ENCODE results near the gene DRAP1.
"Not testable (repeated sequence)": the region's sequence is repeated elsewhere in the genome, so short reads cannot be mapped to it uniquely, and the experiment has no call there.

DRAP1 gene

DNA sequence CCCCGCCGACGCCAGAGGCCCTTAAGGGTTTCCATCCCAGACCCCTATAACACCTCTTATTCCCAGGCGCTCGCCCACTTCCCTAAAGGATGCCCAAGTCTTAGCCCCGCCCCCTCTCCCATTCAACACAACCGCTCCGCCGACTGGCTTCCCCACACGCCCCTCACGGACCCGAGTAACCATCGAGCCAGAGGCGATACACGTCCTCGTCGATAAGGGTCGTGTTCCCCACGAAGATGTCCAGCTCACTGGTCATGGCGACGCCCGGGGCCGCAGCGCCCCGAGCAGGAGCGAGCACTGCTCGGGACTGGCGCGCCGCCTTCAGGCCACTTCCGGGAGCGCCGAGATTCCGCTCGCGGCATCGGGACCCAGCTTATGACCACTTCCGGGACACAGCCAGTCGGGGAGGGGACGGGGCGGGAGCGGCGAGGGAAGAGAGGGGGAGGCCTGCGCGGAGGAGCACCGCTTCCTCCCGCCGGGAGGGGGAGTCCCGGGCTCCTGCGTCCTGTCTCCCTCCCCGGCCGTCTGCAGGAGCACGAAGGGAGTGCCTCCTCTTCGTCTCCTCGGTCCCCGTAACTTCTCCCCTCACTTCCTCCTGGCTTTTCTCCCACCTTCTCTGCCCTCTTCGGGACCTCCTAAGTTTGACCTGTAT, 30.9 kb upstream of the DRAP1 start, which contains the start of gene FIBP:
Gene FIBP (minus strand): TSS at position 309 of the 652 bp plus-strand sequence. CDS start 53 bp downstream, at position 256.
- Histone ChIP-seq H3K9me3 (ENCODE audit: control insufficient read depth, insufficient read depth, low read length) (no peaks in the 10 kb centered on the region), H3K4me1 (ENCODE audit: control insufficient read depth, low read length) (peaks cover 62% of the 10 kb centered on the region), H3K27me3 (ENCODE audit: control insufficient read depth, low read length) (no peaks in the 10 kb centered on the region), H3K4me3 (ENCODE audit: low read length) (peak within 1 kb of the TSS; percentile 93), H3K27ac (ENCODE audit: low read depth, low read length) (peak within 1 kb of the TSS; percentile 88), H3K4me2 (ENCODE audit: low read length) (peak within 1 kb of the TSS; percentile 95), H3K9me2 (replicated peaks; ENCODE audit: control insufficient read depth, low read length) (no peaks in the 10 kb centered on the region), H4K20me1 (ENCODE audit: control insufficient read depth, insufficient read depth, low read depth, low read length) (0 out of 2 replicates have a peak, but pooled peaks cover 3% of the 10 kb centered on the region), H3K79me2 (ENCODE audit: control insufficient read depth, low read length) (peaks cover 37% of the 10 kb centered on the region), H3K36me3 (ENCODE audit: control insufficient read depth, low read length) (peaks cover 53% of the 10 kb centered on the region), H3F3A (ENCODE audit: control insufficient read depth, insufficient read depth) (peaks cover 24% of the 10 kb centered on the region)
- TF ChIP-seq EZH2phosphoT487 (IDR thresholded peaks at IDR 0.05; ENCODE audit: borderline replicate concordance, low read length): no peak
- TF ChIP-seq, protein P1, sequence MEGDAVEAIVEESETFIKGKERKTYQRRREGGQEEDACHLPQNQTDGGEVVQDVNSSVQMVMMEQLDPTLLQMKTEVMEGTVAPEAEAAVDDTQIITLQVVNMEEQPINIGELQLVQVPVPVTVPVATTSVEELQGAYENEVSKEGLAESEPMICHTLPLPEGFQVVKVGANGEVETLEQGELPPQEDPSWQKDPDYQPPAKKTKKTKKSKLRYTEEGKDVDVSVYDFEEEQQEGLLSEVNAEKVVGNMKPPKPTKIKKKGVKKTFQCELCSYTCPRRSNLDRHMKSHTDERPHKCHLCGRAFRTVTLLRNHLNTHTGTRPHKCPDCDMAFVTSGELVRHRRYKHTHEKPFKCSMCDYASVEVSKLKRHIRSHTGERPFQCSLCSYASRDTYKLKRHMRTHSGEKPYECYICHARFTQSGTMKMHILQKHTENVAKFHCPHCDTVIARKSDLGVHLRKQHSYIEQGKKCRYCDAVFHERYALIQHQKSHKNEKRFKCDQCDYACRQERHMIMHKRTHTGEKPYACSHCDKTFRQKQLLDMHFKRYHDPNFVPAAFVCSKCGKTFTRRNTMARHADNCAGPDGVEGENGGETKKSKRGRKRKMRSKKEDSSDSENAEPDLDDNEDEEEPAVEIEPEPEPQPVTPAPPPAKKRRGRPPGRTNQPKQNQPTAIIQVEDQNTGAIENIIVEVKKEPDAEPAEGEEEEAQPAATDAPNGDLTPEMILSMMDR (IDR thresholded peaks at IDR 0.05; ENCODE audit: low read depth, low read length, poor library complexity, severe bottlenecking): peak; percentile 83

DNA sequence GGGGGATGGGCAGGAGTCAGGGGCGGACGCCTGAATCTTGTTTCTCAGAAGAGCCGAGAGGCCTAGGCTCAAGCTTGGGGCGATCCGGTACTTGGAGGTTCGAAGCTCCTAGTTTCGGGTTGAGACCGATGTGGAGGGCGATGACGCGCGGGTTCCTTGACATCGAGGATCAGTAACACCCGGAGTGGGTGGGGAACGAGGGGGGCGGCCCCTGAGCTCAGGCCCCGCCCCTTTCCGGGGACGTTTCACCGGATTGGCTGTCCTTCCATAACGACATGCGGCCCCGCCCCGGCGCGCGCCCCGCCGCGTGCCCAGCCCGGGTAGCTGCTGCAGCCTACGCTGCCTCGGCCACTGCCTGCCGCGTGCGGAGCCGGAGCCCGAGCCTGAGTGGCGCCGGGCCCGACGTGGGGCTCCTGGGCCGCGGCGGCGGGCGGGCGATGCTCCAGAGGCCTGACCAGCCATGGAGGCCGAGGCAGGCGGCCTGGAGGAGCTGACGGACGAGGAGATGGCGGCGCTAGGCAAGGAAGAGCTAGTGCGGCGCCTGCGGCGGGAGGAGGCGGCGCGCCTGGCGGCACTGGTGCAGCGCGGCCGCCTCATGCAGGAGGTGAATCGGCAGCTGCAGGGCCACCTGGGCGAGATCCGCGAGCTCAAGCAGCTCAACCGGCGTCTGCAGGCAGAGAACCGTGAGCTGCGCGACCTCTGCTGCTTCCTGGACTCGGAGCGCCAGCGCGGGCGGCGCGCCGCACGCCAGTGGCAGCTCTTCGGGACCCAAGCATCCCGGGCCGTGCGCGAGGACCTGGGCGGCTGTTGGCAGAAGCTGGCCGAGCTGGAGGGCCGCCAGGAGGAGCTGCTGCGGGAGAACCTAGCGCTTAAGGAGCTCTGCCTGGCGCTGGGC, 28.7 kb upstream of the DRAP1 start, which contains the start of gene CCDC85B:
Gene CCDC85B (plus strand): TSS at position 350 of the 895 bp plus-strand sequence. CDS start 111 bp downstream, at position 461.
- Histone ChIP-seq H3F3A (ENCODE audit: control insufficient read depth, insufficient read depth) (peaks cover 31% of the 10 kb centered on the region), H3K9me2 (replicated peaks; ENCODE audit: control insufficient read depth, low read length) (no peaks in the 10 kb centered on the region), H3K9me3 (ENCODE audit: control insufficient read depth, insufficient read depth, low read length) (no peaks in the 10 kb centered on the region), H3K36me3 (ENCODE audit: control insufficient read depth, low read length) (peaks cover 31% of the 10 kb centered on the region), H3K79me2 (ENCODE audit: control insufficient read depth, low read length) (peaks cover 44% of the 10 kb centered on the region), H3K4me2 (ENCODE audit: low read length) (peak within 1 kb of the TSS; percentile 95), H3K27me3 (ENCODE audit: control insufficient read depth, low read length) (no peaks in the 10 kb centered on the region), H4K20me1 (ENCODE audit: control insufficient read depth, insufficient read depth, low read depth, low read length) (0 out of 2 replicates have a peak, but pooled peaks cover 3% of the 10 kb centered on the region), H3K4me1 (ENCODE audit: control insufficient read depth, low read length) (peaks cover 60% of the 10 kb centered on the region), H3K4me3 (ENCODE audit: low read length) (peak within 1 kb of the TSS; percentile 93), H3K27ac (ENCODE audit: low read depth, low read length) (peak within 1 kb of the TSS; percentile 88)
- TF ChIP-seq, protein P1 (IDR thresholded peaks at IDR 0.05; ENCODE audit: low read depth, low read length, poor library complexity, severe bottlenecking): peak; percentile 7
- no peak for TF ChIP-seq EZH2phosphoT487 (IDR thresholded peaks at IDR 0.05; ENCODE audit: borderline replicate concordance, low read length)

DNA sequence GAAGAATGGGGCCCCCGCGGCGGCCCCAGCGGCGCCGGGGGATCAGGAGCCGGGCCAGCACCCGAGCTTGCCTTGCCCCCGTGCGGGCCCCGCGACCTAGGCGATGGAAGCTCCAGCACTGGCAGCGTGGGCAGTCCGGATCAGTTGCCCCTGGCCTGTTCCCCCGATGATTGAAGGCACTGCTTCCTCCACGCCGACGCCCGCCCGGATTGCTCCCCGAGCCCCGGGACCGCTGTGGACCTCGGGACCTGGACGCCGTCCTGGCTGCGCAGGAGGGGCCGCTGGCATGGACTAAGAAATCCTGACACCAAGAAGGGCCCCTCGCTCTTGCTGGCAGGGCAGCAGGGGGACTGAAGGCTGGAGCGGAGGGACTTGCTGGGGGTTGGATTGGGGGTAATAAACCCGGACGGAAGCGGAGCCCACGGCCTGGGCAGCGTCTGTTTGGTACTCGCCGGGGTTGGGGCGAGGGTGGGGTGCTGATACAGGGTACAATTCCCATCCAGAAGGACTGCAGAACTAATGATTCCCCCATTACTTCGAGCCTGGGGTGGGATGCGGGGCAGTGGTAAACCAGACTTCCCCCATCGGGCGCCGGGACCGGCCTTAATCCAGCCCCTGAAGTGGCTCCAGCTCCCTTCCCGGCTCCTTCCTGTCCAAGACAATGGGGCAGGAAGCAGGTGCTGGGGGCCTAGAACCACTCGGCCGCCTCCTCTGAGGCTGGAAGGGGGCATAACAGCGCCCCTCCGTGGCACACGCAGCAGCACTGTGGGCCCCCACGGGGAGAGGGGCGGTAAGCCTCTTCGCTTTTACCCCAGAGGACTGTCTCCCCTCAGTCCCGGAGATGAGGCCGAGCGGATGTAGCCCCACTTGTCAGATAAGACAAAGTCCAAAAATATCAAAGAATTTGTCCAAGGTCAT, 27.7 kb upstream of the DRAP1 start:
- no peaks in the 10 kb centered on the region for H3K9me3 ChIP-seq (ENCODE audit: control insufficient read depth, insufficient read depth, low read length)
- peaks cover 23% of the 10 kb centered on the region for H3K36me3 ChIP-seq (ENCODE audit: control insufficient read depth, low read length)
- peaks cover 44% of the 10 kb centered on the region for H3K79me2 ChIP-seq (ENCODE audit: control insufficient read depth, low read length)
- 0 out of 2 replicates have a peak, but pooled peaks cover 3% of the 10 kb centered on the region for H4K20me1 ChIP-seq (ENCODE audit: control insufficient read depth, insufficient read depth, low read depth, low read length)
- peaks cover 57% of the 10 kb centered on the region for H3K4me1 ChIP-seq (ENCODE audit: control insufficient read depth, low read length)
- no peaks in the 10 kb centered on the region for H3K9me2 ChIP-seq (replicated peaks; ENCODE audit: control insufficient read depth, low read length)
- TF ChIP-seq, protein P1 (IDR thresholded peaks at IDR 0.05; ENCODE audit: low read depth, low read length, poor library complexity, severe bottlenecking): peak; percentile 88
- TF ChIP-seq EZH2phosphoT487 (IDR thresholded peaks at IDR 0.05; ENCODE audit: borderline replicate concordance, low read length): no peak
- peak overlapping the region; percentile 84 for H3K27ac ChIP-seq (ENCODE audit: low read depth, low read length)
- peak overlapping the region; percentile 93 for H3K4me3 ChIP-seq (ENCODE audit: low read length)
- H3K4me2 ChIP-seq (ENCODE audit: low read length): peak overlapping the region; percentile 95
- H3F3A ChIP-seq (ENCODE audit: control insufficient read depth, insufficient read depth): peaks cover 33% of the 10 kb centered on the region
- no peaks in the 10 kb centered on the region for H3K27me3 ChIP-seq (ENCODE audit: control insufficient read depth, low read length)

DNA sequence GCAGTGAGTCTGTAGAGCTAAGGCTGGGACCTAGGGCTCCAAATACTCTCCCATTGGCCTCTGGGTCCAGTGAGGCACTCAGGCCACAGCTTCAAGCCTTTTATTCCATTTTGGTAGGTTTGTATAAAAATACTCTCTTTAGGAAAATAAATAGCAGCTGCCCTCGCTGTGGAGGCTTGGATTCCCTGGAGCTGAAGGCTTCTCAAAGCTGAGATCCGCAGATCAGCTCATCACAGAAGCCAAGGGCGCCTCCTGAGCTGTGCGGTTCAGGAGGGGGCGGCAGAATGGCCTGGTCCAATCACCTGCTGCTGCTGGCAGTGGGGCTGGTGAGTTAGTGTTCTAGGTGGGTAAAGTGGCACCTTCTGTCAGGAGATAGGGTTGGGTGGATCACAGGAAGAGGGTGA, 27.1 kb upstream of the DRAP1 start:
- H3K9me3 ChIP-seq (ENCODE audit: control insufficient read depth, insufficient read depth, low read length); H3K9me2 ChIP-seq (replicated peaks; ENCODE audit: control insufficient read depth, low read length); H3K27me3 ChIP-seq (ENCODE audit: control insufficient read depth, low read length); H4K20me1 ChIP-seq (ENCODE audit: control insufficient read depth, insufficient read depth, low read depth, low read length): not testable (repeated sequence)
- peaks cover 44% of the 10 kb centered on the region for H3K79me2 ChIP-seq (ENCODE audit: control insufficient read depth, low read length)
- H3F3A ChIP-seq (ENCODE audit: control insufficient read depth, insufficient read depth): peaks cover 32% of the 10 kb centered on the region
- peak overlapping the region; percentile 84 for H3K27ac ChIP-seq (ENCODE audit: low read depth, low read length)
- peaks cover 50% of the 10 kb centered on the region for H3K4me1 ChIP-seq (ENCODE audit: control insufficient read depth, low read length)
- peaks cover 17% of the 10 kb centered on the region for H3K36me3 ChIP-seq (ENCODE audit: control insufficient read depth, low read length)
- H3K4me2 ChIP-seq (ENCODE audit: low read length): peak overlapping the region; percentile 95
- peak overlapping the region; percentile 93 for H3K4me3 ChIP-seq (ENCODE audit: low read length)

Data from DOHH2 (cell line).